ENCODE data around the gene AHNAK.
A peak's percentile ranks its signal among the peaks of the same experiment; 100 is the strongest.
"Not testable (repeated sequence)": the region's sequence is repeated elsewhere in the genome, so short reads cannot be mapped to it uniquely, and the experiment has no call there.

AHNAK gene

DNA sequence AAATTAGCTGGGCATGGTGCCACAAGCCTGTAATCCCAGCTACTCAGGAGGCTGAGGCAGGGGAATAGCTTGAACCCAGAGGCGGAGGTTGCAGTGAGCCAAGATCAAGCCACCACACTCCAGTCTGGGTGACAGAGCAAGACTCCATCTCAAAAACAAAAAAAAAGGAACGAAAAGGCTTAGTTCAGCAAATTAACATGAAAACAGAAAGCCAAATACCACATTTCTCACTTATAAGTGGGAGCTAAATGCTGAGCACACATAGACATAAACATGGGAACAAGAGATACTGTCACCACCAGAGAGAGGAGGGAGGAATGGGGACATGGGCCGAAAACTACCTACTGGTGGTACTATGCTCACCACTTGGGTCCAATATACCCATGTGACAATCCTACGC is 89.1 kb downstream of the AHNAK start:
- DNase-seq (ENCODE audit: low spot score) = no peak

DNA sequence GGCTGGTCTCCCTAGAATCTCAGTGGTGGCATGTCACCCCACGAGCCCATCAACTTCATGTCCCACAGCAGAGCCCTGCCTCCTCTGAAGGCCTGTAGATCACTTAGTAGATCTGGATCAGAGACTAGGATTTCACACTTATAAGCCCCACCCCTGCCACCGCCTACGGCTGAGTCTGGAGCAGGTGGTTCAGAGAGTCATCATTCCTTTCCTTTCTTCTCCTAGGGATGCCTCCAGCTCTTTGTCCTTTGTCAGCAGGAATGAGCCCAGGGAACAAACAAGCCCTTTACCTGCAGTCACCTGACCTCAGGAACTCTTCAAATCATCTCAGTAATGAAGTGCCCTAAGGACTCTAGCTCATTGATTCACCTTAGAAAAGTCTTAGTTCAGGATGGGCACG is 90.0 kb downstream of the AHNAK start:
- no peak for DNase-seq (ENCODE audit: low spot score)

DNA sequence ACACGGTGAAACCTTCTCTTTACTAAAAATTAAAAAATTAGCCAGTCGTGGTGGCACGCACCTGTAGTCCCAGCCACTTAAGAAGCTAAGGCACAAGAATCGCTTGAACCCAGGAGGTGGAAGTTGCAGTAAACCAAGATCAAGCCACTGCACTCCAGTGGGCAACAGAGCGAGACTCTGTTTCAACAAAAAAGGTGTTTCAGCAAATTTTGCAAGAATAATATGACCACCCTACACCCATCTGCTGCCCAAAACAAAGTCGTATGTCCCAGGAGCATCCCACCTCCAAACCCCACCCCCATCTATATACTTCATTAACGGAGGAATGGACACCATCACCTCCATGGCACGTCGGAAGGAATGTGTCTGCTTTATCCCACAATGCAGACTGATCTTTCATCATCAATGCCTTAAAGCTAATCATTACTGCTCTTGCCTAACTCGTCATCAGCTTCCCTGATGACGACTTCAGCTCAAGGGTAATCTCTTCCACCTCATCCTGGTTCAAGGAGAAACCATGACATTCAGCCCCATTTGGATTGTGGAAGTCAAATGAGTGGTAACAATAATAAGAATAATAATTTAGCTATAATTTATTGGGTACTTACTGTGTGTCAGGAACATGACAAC is 93.7 kb downstream of the AHNAK start:
- DNase-seq (ENCODE audit: low spot score) = no peak

DNA sequence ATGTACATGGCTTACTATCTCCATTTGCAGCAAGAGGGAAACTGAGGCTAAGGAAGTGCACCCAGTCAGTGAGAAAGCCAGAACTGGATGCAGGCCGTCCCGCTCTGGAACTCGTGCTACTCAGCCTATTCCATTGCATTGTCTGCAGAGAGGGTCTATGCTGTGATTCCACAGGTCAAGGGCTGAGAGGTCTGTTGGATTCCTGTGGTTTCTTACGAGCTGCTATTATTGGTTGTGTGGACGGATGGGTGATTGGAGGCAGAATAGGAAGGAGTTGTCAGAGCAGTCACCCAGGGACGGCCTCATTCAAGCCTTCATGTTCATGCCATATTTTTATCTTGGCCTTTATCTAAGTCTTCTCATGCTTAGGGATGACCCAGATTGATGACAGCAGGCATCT is 94.3 kb downstream of the AHNAK start:
- no peak for DNase-seq (ENCODE audit: low spot score)

DNA sequence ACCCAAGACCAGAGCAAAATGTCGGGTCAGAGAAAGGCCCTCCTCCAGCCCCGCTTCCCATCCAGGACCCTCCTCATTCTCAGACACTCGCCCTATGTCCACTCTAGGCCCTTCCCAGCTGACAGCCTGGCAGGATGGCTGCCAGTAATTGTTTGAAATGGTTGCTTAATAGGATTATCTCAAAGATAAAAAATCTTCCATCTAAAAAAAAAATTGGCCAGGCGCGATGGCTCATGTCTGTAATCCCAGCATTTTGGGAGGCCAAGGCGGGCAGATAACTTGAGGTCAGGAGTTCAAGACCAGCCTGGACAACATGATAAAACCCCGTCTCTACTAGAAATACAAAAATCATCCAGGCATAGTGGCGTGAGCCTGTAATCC is 95.4 kb downstream of the AHNAK start:
- DNase-seq (ENCODE audit: low spot score) = no peak

DNA sequence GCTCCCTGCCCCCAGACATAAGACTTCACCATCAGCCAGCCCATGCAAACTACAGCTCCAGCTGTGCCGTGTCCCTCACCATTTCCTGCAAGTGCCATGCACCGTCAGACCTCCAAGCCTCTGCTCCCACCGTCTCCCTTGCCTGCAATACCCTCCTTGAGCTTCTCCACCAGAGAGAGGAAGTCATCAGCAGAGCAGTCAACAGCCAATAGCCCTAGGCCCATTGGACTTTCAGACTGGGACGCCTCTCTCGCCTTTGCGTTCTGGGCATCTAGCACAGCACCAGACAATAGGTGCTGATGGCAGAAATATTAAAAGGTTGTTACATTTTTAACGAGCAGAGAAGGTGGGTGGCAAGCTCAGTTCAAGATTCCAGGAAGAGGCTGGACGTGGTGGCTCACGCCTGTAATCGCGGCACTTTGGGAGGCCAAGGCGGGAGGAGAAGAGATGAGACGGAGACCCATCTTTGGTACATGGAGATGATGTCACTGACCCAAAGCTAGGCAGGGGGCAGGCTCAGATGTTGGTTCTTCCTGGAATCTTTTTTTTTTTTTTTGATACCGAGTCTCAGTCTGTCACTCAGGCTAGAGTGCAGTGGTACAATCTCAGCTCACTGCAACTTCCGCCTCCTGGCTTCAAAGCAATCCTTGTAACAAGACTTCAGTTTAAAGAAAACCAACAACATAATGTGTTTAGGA is 95.9 kb downstream of the AHNAK start:
- no peak for DNase-seq (ENCODE audit: low spot score)

DNA sequence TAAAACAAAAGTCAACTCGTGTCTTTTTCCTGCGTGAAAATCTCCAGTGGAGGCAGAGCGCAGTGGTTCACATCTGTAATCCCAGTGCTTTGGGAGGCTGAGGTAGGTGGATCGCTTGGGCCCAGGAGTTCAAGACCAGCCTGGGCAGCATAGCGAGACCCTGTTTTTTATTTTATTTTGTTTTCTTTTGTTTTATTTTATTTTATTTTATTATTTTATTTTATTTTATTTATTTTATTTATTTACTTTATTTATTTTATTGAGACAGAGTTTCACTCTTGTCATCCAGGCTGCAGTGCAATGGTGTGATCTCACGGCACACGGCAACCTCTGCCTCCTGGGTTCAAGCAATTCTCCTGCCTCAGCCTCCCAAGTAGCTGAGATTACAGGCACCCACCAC is 96.7 kb downstream of the AHNAK start:
- DNase-seq (ENCODE audit: low spot score) = not testable (repeated sequence)

DNA sequence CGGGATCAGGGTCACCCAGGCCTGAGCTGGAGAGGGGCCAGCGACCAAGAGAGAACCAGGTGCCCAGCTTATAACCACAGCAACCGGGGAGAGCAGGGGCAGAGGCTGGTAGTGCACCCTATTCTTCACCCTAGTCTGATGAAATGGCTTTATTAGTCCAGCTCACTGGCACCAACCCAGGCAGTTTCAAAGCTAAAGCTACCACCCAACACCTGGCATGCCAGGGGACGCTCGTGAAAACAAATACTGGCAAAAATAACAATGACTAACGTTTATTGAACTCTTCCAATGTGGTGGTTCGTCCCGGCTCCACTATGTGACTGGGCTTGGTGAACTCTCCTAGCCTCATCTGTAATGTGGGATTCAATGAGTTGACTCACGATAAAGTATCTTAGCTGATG is 97.2 kb downstream of the AHNAK start:
- no peak for DNase-seq (ENCODE audit: low spot score)

DNA sequence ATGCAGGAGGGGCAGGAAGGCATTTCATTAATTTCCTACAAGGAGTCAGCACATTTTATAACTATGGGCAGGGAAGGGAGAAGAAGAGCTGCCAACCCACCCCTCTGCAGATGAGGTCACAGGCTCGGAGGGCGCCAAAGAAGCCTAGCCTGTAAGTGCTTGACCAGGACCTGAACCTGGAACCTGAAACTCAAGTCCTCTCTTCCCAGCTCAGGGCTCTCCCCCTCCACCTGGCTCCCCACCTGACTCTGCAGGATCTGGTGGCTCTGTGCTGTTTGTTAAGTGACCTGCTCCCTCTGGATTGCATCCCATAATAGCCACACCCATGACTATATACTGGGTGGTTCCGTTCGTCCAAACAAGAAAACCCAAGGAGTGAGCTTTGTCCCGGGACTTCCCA is 100.5 kb downstream of the AHNAK start:
- no peak for DNase-seq (ENCODE audit: low spot score)

DNA sequence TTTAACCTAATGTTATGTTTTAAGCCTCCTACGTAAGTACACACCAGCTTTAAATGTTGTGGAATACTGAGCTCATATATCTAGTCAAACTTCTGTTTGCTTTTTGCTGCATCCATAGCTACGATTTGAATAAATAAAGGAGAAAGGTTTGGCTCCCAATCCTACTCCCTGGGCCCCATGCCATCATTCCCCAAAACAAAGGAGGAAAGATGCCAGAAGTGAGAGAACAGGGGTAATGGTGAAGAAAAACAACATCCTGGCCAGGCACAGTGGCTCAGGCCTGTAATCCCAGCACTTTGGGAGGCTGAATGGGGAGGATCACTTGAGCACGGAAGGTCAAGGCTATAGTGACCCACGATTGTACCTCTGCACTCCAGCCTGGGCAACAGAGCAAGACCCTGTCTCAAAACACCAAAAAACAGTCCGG is 101.3 kb downstream of the AHNAK start:
- DNase-seq (ENCODE audit: low spot score) = no peak

DNA sequence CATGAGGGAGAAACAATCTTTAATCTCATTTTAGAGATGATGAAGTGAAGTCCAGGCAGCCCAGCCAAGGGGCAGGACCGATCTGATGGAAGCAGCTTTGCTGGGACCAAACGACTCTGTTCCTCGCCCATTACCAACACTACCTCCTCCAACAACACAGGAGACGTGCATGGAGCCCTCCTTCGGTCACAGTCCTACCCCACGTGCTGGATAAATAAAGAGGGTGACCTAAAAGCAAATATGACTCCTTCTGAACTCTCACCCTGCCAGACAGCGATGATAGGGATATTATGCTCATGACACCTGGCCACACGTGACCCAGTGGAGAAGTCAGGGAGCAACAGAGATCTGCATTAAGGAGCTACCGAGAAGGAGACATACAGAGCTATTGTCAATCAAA is 101.8 kb downstream of the AHNAK start:
- DNase-seq (ENCODE audit: low spot score) = no peak

DNA sequence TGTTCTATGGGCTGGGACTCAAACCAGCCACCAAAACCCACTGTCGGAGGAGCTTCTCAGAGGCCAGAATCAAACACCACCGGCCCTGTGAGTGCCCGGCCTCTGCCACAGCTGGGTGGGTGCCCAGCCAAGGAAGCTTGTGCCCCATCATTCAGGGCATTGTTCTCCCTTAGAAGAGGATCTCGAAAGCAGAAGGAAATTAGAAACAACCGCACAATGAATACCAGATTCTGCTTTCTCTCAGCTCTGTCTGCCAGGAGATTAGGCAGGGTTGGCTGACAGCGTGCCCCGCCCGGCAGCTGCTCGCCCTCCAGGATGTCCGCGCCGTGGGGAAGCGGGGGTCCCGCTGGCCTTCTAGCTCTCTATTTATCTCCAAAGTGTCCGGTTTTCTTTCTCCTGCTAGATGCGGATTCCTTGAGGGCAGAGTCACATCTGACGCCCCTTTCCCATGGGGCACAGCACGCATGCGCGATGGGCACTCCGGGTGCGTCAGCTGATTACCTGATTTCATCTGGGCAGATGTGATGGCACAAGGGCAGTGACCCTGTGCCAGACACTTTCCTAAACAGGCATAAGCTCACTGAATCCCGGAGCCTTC is 102.3 kb downstream of the AHNAK start:
- peak; percentile 33 for DNase-seq (ENCODE audit: low spot score)

DNA sequence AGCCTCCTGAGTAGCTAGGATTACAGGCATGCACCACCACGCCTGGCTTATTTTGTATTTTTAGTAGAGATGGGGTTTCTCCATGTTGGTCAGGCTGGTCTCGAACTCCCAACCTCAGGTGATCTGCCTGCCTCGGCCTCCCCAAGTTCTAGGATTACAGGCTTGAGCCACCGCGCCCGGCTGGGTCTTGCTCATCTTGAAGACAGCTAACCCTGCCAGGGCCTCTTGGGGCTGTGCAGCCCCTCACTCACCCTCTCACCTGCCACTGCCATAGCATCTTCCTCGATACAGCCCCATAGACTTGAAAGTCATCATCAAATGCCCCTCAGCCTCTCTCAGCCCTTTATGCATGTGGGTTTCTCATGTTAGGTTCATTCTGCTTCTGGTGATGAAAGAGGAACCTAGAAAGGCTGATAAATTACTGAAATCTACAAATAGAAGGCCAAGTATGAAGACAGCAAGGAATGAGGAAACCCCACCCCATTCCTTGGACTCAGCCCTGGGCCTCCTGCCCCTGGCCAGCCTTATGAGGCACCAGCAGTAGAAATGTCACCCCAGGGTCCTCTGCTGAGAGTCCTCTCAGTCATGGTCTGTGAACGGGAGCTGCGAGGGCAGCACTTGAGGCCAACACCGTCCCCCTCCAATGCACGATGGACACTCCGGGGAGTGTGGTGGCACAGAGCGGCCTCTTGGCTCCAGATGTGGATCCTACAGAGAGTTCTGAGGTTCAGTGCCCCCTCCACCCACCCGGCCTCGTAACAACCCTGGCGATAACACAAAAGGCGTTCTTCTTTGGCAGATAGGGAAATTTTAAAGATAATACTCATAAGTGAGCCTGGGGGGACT is 103.0 kb downstream of the AHNAK start:
- no peak for DNase-seq (ENCODE audit: low spot score)

DNA sequence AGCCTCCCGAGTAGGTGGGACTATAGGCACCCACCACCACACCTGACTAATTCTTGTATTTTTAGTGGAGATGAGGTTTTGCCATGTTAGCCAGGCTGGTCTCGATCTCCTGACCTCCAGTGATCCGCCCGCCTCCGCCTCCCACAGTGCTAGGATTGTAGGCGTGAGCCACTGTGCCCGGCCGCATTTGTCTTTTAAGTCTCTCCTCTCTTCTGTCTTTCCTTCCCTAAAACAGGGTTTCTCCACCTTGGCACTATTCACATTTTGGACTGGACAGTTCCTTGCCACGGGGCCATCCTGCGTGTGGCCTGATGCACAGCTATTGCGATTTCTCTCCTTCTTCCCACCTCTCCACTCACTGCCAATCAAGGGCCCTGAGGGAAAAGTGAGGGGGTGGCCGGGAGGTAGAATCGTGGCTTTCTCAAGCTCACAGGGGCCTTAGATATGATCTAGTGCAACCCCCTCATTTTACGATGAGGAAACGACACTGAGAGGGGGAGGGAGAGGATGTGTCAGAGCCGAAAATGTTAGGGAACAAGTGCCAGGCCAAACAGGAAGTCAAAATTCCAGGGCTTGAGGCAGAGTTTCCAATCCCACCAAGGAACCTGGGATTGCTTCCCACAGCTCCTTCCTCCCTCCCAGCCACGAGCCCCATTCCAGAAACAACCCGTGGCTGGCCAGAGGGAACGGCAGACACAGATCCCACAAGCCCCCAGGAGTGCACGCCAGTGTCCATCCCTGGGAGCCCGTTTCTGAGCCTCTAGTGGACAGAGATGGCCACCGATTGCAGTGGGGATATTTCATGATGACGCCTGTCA is 106.6 kb downstream of the AHNAK start:
- DNase-seq (ENCODE audit: low spot score) = no peak

DNA sequence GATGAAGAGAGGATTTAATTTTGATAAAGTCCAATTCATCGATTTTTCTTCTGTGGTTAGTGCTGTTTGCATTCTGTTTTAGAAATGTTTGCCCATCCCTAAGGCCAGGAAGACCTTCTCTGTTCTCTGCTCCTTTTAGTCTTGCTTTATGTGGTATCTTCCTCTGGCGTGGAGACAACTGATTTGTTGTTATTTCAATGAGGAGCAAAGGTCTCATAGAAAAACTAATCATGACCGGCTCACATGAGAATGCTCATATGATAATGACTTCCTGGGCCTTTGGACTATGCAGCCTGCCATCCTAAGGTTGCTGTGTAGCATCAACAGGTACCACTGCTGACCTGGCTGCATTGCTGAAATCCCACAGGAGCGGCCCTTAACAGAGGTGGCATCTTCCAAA is 108.0 kb downstream of the AHNAK start:
- no peak for DNase-seq (ENCODE audit: low spot score)

DNA sequence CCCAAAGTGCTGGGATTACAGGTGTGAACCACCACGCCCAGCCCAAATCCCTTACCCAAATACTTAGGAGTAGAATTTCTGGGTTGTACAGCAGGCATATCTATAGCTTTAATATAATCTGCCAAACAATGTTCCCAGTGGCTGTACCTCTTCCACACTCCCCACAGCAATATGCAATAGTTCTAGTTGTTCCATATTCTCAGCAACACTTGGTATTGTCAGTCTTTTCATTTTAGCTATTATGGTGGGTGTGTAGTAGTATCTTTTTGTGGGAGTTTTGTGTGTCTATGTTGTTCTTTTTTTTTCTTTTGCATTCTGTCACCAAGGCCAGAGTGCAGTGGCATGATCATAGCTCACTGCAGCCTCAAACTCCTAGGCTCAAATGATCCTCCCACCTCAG is 109.0 kb downstream of the AHNAK start:
- no peak for DNase-seq (ENCODE audit: low spot score)

DNA sequence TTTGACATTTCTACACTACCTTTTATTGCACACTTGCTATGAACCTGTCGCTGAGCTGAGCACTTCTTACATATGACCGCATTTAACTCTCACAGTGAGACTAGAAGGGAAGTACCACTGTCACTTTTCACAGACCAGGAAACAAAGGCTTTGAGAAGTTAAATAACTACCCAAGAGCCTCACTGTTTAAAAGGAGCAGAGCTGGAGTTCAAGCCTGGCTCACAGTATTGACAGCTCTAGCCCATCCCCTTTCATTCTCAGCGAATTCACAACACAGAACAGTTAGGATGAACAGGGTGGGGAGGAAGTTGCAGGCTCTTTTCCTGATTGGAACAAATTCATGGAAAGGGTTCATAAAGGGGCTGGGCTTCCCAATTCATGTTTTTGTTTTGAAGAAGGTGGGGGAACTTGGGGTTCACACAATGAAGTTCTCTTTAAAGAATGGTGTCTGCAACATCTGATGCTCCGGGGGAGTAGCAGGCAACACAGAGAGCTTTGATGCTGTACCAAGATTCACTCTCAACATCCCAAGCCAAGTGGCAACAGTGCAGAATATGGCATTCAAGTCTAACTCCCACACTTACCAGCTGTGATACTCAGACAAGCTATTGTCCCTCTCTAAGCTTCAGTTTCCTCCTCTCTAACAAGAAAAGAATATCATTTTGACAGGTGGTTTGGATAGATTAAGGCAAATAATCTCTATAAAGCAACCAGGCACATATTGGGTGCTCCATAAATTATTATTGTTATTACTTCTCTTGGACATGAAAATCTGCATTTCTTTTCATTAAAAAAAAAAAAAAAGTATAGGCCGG is 110.6 kb downstream of the AHNAK start:
- no peak for DNase-seq (ENCODE audit: low spot score)

DNA sequence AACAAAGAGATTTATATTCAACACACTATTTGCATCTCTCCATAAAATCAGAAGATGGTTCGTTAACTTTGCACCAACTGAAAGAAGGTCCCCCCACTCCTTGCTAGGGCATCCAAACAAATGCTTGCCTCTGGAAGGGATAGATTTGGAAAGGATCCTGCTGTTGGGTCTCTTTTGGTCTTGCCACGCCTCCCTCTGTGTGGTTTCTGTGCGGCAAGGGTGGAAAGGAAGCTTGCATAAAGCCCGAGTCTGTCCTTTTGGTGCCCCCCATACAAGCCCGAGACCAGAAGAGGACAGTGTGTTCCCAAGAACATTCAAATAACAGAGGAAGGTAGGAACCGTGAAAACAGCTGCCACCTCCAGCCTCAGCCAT is 112.7 kb downstream of the AHNAK start:
- DNase-seq (ENCODE audit: low spot score) = no peak

DNA sequence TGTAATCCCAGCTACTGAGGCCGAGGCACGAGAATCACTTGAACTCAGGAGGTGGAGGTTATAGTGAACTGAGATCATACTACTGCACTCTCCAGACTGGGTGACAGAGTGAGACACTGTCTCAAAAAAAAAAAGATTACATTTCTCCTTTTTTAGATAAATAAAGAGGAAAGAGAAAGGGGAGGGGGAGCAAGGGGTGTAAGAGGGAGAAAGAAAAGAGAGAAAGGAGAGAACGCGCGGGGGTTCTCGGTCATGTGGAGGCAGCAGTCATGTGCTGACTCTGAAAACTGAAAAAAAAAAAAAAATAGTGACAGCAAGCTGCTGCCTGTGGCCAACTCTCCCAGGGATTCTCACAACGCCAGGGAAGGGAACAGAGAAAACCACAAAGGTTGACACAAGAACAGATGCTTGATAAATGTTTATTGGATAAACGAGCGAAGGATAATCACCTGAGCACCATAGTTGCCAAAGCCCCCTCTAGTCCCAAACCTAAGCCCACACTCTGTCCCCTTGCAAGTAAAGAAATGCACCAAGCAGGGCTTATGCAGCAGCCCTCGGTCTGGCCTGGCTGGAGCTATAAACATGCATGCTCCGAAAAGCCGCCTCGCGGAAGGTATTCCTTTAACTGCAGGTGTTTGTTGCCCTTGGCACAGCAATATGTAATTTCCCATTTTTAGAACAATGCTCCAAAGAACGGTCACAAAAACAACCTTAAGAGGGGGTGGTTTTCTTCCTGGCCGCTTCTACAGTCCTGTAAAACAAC is 113.3 kb downstream of the AHNAK start:
- DNase-seq (ENCODE audit: low spot score) = no peak

DNA sequence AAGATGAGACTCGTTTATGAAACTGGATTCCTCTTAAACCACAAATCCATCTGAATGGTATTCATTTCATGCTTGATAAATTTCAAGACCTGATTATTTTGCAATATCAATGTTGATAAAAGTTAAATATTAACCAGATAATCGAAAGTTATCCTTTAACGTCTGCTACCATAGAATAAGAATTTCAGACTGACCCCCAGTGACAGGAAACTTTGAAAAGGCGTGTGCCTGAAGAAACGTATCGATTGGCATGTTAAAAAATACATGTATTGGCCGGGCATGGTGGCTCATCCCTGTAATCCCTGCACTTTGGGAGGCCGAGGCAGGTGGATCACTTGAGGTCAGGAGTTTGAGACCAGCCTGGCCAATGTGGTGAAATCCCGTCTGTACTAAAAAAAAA is 113.9 kb downstream of the AHNAK start:
- no peak for DNase-seq (ENCODE audit: low spot score)

Measured in kidney capillary endothelial cell (primary cell).